Smooth muscle cell (in vitro differentiated cells): ENCODE measurements around the gene NT5C1A. TPM values are rescaled to one million over a fixed set of nuclear protein-coding genes. Genes with fewer than 3 reads are reported as not detected.

Experiments used
- DNase-seq: peaks from one replicate; lab custom pipeline; 2025; ENCODE audit not compliant: unreplicated experiment; lab: John Stamatoyannopoulos, UW
- H2AFZ ChIP-seq: fragments of 200-600 bp; sonication (generic); 2 replicates; pipeline ENCODE4 v1.6.0; 2016; ENCODE audit warnings: antibody characterized with exemption, low read depth, mild to moderate bottlenecking
- H3F3A ChIP-seq: fragments of 200-600 bp; sonication (generic); 2 replicates; pipeline ENCODE4 v1.6.0; 2017; ENCODE audit warnings: antibody characterized with exemption, low read depth
- H3K27ac ChIP-seq: fragments of 200-600 bp; sonication (generic); 2 replicates; pipeline ENCODE4 v1.5.1; 2016; ENCODE audit warnings: low read depth, mild to moderate bottlenecking
- H3K27me3 ChIP-seq: fragments of 200-600 bp; sonication (generic); 2 replicates; pipeline ENCODE4 v1.6.1; 2016; ENCODE audit warnings: low read depth, mild to moderate bottlenecking
- H3K36me3 ChIP-seq: fragments of 200-600 bp; sonication (generic); 2 replicates; pipeline ENCODE4 v1.5.1; 2016; ENCODE audit warnings: low read depth
- H3K4me1 ChIP-seq: fragments of 200-600 bp; sonication (generic); 2 replicates; pipeline ENCODE4 v1.5.1; 2016; ENCODE audit warnings: low read depth
- H3K4me2 ChIP-seq: fragments of 200-600 bp; sonication (generic); 2 replicates; pipeline ENCODE4 v1.6.0; 2016; ENCODE audit warnings: mild to moderate bottlenecking
- H3K4me3 ChIP-seq: fragments of 200-600 bp; sonication (generic); 2 replicates; pipeline ENCODE4 v1.5.1; 2016; ENCODE audit warnings: mild to moderate bottlenecking
- H3K79me2 ChIP-seq: fragments of 200-600 bp; sonication (generic); 2 replicates; pipeline ENCODE4 v1.6.0; 2016; ENCODE audit warnings: low read depth, mild to moderate bottlenecking
- H3K9ac ChIP-seq: fragments of 200-600 bp; sonication (generic); 2 replicates; pipeline ENCODE4 v1.6.0; 2016; ENCODE audit warnings: low read depth
- H3K9me3 ChIP-seq: fragments of 200-600 bp; sonication (generic); replicated peaks from 2 replicates; pipeline ENCODE4 v1.5.1; 2016; ENCODE audit warnings: low read depth
- H4K20me1 ChIP-seq: fragments of 200-600 bp; sonication (generic); 2 replicates; pipeline ENCODE4 v1.6.0; 2016; ENCODE audit warnings: low read depth
- WGBS: methylation state at CpG from one replicate; pipeline ENCODE4 v1.1.7; 2016; ENCODE audit warnings: low lambda C conversion rate; 5-methylcytosine and 5-hydroxymethylcytosine counted together
- polyA plus RNA-seq: library from polyadenylated mRNA; unstranded; fragments of >200 nt; fragmentation: Nextera tagmentation; extraction: Ambion mirVana; gene quantifications from 2 replicates; pipeline ENCODE4 v1.2.1, GENCODE V29; 2016
- total RNA-seq: library from RNA; depleted of rRNA; stranded (reverse); fragments of >200 nt; gene quantifications from 2 replicates; pipeline ENCODE4 v1.2.3, GENCODE V29; 2014
- TF ChIP-seq, protein P1 (sequence below): fragments of 200-600 bp; sonication (generic); IDR thresholded peaks from 2 replicates; pipeline ENCODE4 v1.5.1; 2017; ENCODE audit warnings: borderline replicate concordance, mild to moderate bottlenecking, antibody characterized with exemption; ENCODE audit not compliant: insufficient read depth, poor library complexity, severe bottlenecking

NT5C1A gene
- total and polyA plus RNA-seq, 2 experiments from 2014 or later, result not detected

DNA sequence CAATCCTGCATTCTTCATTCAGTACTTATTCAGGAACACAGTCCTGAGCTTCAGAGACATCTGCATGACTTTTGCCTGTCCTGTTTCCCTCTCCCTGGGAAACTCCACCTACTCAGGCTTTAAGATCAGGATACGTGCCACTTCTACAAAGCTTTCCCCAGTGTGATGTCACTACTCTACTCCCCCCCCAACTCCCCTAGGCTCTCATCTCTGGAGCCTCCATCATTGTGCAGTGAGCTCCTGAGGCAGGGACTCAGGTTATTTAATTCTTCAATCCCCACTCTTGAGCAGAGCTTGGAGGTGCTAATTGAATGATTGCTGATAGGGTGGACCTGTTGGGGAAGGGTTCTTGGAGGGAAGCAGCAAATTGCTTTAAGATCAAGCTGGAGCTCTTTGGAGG lies 1.2 kb downstream of the NT5C1A start:
- Histone ChIP-seq H2AFZ (no peak overlapping the region), H3K9ac (no peak overlapping the region), H4K20me1 (no peaks in the 10 kb centered on the region), H3K27ac (no peak overlapping the region), H3K4me3 (no peak overlapping the region), H3K27me3 (peaks cover 99% of the 10 kb centered on the region), H3K79me2 (no peaks in the 10 kb centered on the region), H3K36me3 (no peaks in the 10 kb centered on the region), H3K4me2 (no peak overlapping the region), H3K4me1 (no peaks in the 10 kb centered on the region), H3F3A (no peaks in the 10 kb centered on the region), H3K9me3 (no peaks in the 10 kb centered on the region)
- TF ChIP-seq, protein P1, sequence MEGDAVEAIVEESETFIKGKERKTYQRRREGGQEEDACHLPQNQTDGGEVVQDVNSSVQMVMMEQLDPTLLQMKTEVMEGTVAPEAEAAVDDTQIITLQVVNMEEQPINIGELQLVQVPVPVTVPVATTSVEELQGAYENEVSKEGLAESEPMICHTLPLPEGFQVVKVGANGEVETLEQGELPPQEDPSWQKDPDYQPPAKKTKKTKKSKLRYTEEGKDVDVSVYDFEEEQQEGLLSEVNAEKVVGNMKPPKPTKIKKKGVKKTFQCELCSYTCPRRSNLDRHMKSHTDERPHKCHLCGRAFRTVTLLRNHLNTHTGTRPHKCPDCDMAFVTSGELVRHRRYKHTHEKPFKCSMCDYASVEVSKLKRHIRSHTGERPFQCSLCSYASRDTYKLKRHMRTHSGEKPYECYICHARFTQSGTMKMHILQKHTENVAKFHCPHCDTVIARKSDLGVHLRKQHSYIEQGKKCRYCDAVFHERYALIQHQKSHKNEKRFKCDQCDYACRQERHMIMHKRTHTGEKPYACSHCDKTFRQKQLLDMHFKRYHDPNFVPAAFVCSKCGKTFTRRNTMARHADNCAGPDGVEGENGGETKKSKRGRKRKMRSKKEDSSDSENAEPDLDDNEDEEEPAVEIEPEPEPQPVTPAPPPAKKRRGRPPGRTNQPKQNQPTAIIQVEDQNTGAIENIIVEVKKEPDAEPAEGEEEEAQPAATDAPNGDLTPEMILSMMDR, result no peak
- DNase-seq, result no peak
- 10% methylated on average over 1 of the region's 1 CpG for WGBS

DNA sequence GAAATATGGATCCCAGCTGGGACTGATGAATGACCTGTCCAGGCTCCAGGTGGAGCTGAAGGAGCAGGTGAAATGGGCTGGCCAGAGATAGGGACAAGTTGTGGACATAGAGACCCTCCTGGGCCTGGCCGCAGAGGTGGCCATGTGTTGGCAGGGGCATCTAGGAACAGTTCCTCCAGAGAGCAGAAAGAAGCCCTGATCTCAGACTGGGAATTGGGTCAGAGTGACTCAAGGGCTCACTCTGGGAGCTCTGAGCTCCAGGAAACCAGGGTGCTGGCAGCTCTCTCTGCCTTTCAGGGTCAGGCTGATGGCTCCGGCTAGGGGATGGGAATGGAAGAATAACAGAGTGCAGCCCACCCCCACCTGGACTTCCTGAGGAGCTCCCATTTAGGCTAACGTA lies 3.0 kb downstream of the NT5C1A start:
- Histone ChIP-seq H3K4me1 (no peaks in the 10 kb centered on the region), H2AFZ (no peak overlapping the region), H3K9ac (no peak overlapping the region), H3K4me3 (no peak overlapping the region), H3K9me3 (no peaks in the 10 kb centered on the region), H3K27ac (no peak overlapping the region), H3K27me3 (peaks cover 91% of the 10 kb centered on the region), H3K36me3 (no peaks in the 10 kb centered on the region), H3K79me2 (no peaks in the 10 kb centered on the region), H4K20me1 (no peaks in the 10 kb centered on the region), H3F3A (no peaks in the 10 kb centered on the region), H3K4me2 (no peak overlapping the region)
- no peak for DNase-seq
- 91% methylated on average over 3 of the region's 3 CpGs for WGBS
- TF ChIP-seq, protein P1, result no peak

GRCh38 chr1:39668111-39668510 lies 3.8 kb downstream of the NT5C1A start:
- Histone ChIP-seq H3K27me3 (peaks cover 83% of the 10 kb centered on the region), H3K4me2 (no peak overlapping the region), H2AFZ (no peak overlapping the region), H3K4me1 (no peaks in the 10 kb centered on the region), H3K9me3 (no peaks in the 10 kb centered on the region), H3K36me3 (no peaks in the 10 kb centered on the region), H3K79me2 (no peaks in the 10 kb centered on the region), H4K20me1 (no peaks in the 10 kb centered on the region), H3F3A (no peaks in the 10 kb centered on the region), H3K9ac (no peak overlapping the region), H3K27ac (no peak overlapping the region), H3K4me3 (no peak overlapping the region)
- 72% methylated on average over 3 of the region's 3 CpGs for WGBS
- TF ChIP-seq, protein P1, result no peak
- no peak for DNase-seq

DNA sequence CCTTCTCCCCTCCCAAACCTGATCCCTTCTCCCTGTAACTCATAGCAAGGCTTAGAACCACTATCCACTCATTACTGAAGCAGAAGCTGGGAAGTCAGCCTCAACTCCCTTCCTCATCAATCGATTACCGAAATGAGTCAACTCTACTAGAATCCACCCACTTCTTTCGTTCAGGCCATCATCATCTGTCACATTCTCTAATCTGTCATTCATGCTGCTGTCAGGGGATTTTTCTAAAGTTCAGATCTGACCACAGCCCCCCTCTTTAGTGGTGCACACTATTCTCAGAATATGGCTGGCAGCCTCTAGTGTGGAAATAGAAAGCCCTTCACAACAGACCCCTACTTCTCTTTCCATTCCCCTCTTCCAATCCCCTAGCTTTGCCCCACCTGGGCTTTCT lies 5.1 kb downstream of the NT5C1A start:
- H2AFZ ChIP-seq, result no peak overlapping the region
- no peak overlapping the region for H3K4me3 ChIP-seq
- TF ChIP-seq, protein P1, result no peak
- no peak overlapping the region for H3K9ac ChIP-seq
- H3K4me1 ChIP-seq, result no peaks in the 10 kb centered on the region
- no peaks in the 10 kb centered on the region for H3K36me3 ChIP-seq
- H3K27me3 ChIP-seq, result peaks cover 77% of the 10 kb centered on the region
- no peak overlapping the region for H3K27ac ChIP-seq
- DNase-seq, result no peak
- H3K79me2 ChIP-seq, result no peaks in the 10 kb centered on the region
- H3K4me2 ChIP-seq, result no peak overlapping the region
- WGBS, result 83% methylated on average over 3 of the region's 3 CpGs
- no peaks in the 10 kb centered on the region for H4K20me1 ChIP-seq
- H3F3A ChIP-seq, result no peaks in the 10 kb centered on the region
- H3K9me3 ChIP-seq, result no peaks in the 10 kb centered on the region
